Mammary epithelial cell (primary cell): ENCODE measurements around the gene TBC1D22A.

Source experiments
- EZH2 ChIP-seq: IDR thresholded peaks from 2 replicates; pipeline ENCODE4 v1.6.1; 2012; ENCODE audit warnings: low read length, inconsistent platforms, borderline replicate concordance
- TF ChIP-seq, protein P1 (sequence below), 2 donors: IDR thresholded peaks in 1 of 2; conservative IDR thresholded peaks in 1 of 2; 2 replicates each; pipeline ENCODE4 v1.5.1; 2011 to 2012; ENCODE audit warnings: inconsistent platforms in 2 of 2, low read length in 2 of 2, mild to moderate bottlenecking in 2 of 2, control low read depth in 1 of 2, low read depth in 1 of 2; ENCODE audit not compliant: insufficient read depth in 1 of 2; ENCODE audit errors: extremely low read depth in 1 of 2

DNA sequence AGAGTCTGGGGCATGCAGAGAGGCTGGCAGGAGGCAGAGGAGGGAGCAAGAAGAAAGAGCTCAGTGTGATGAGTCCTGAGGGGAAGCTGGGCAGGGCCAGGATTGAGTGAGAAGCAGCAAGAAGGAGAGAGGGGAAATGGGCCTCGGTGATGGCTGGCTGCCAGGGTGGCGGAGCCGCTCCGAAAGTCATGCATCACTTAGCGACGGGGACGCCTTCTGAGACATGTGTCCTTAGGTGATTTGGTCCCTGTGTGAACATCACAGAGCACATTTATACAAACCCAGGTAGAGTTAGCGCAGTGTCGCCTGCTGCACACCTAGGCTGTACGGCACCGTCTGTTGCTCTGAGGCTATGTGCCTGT is 15.1 kb downstream of the TBC1D22A start:
- TF ChIP-seq, protein P1, sequence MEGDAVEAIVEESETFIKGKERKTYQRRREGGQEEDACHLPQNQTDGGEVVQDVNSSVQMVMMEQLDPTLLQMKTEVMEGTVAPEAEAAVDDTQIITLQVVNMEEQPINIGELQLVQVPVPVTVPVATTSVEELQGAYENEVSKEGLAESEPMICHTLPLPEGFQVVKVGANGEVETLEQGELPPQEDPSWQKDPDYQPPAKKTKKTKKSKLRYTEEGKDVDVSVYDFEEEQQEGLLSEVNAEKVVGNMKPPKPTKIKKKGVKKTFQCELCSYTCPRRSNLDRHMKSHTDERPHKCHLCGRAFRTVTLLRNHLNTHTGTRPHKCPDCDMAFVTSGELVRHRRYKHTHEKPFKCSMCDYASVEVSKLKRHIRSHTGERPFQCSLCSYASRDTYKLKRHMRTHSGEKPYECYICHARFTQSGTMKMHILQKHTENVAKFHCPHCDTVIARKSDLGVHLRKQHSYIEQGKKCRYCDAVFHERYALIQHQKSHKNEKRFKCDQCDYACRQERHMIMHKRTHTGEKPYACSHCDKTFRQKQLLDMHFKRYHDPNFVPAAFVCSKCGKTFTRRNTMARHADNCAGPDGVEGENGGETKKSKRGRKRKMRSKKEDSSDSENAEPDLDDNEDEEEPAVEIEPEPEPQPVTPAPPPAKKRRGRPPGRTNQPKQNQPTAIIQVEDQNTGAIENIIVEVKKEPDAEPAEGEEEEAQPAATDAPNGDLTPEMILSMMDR (conservative IDR thresholded peaks at IDR 0.05 in 1 of 2, IDR thresholded peaks at IDR 0.05 in 1 of 2; ENCODE audit: extremely low read depth in 1 of 2, insufficient read depth in 1 of 2, low read depth in 1 of 2, low read length in 2 of 2) = no peak
- no peak for TF ChIP-seq EZH2
